NCI-H146 treated with DMSO at 0.1 percent for 48 hours (cell line): Measurements from ENCODE around the gene MARCHF9.
"Not testable (repeated sequence)": the region's sequence is repeated elsewhere in the genome, so short reads cannot be mapped to it uniquely, and the experiment has no call there.

Experiments
- DNase-seq: peaks from one replicate; lab custom pipeline; 2025; ENCODE audit not compliant: unreplicated experiment; lab: John Stamatoyannopoulos, UW

MARCHF9 gene, protein sequence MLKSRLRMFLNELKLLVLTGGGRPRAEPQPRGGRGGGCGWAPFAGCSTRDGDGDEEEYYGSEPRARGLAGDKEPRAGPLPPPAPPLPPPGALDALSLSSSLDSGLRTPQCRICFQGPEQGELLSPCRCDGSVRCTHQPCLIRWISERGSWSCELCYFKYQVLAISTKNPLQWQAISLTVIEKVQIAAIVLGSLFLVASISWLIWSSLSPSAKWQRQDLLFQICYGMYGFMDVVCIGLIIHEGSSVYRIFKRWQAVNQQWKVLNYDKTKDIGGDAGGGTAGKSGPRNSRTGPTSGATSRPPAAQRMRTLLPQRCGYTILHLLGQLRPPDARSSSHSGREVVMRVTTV

DNA sequence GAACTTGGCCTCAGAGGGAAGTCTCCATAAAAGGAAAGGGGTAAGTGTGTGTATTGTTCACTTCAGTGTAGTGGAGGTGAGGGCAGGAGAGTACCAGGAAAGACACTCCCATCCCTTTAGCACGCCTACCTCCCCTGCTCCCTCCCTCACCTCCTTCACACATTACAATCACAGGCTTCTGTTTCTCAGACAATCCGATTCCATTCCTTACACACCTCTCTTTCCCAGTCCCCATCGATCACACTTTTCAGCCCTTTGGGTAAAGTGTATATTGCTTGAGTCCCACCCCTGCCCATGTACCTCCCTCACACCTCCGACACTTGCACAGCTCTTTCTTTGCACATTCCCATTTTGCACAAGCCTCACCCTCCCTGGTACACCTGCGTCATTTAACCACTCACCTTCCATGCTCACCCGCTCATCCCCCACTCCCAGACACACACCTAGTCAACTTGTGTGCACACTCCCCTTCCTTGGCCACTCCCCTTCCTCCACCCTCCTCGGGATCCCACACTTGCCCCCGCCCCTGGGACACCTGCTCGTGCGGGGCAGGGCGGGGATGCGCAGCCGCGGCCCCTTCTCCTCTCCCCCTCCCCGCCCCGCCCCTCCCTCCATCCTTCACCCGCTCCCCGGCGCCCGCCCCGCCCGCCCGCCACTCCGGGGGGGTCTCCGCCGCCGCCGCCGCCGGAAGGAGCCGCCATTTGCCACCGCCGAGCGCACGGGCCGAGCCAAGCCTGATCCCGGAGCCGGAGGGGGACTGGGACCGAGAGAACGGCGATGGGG lies at the start of gene MARCHF9:
MARCHF9 (plus strand) TSS at position 693 of the 783 bp plus-strand sequence. CDS start 426 bp downstream, outside the sequence.
- peak; percentile 88 for DNase-seq

DNA sequence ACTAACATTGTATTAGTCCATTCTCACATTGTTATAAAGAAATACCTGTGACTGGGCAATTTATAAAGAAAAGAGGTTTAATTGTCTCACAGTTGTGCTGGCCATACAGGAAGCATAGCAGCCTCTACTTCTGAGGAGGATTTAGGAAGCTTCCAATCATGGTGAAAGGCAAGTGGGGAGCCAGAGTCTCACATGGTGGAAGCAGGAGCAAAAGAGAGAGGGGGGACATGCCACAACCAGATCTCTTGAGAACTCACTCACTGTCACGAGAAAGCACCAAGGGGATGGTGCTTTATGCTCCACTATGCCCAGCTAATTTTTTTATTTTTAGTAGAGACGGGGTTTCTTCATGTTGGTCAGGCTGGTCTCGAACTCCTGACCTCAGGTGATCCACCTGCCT lies 47.7 kb upstream of the MARCHF9 start:
- DNase-seq = no peak

DNA sequence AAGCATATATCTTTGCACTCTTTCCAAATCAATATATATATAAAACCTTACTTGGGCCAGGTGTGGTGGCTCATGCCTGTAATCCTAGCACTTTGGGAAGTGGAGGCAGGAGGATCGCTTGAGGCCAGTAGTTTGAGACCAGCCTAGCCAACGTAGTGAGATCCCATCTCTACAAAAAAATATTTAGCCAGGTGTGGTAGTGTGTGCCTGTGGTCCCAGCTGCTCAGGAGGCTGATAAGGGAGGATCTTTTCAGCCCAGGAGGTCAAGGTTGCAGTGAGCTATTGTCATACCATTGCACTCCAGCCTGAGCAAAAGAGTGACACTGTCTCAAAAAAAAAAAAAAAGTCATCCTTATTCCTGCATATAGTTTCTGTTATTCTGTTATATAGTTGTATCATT lies 46.6 kb upstream of the MARCHF9 start:
- DNase-seq = no peak

DNA sequence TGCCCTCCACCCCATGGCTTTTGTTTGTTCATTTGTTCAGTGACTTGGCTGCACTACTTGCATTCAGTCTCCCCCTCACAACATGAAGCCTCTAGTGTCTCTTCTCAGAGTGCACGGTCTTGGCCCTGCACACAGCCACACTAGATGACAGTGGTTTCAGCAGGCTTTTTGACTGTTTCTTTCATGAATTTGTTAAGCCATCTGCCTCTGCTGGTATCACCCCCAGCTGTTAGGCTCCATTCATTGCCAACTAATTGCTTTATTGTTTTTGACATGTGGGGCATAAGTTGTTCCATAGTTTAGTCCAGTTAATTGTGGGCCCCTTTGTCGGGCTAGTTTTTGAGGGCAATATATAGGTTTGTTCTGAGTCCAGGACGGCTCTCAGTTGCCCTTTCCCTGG lies 42.2 kb upstream of the MARCHF9 start:
- DNase-seq = no peak

DNA sequence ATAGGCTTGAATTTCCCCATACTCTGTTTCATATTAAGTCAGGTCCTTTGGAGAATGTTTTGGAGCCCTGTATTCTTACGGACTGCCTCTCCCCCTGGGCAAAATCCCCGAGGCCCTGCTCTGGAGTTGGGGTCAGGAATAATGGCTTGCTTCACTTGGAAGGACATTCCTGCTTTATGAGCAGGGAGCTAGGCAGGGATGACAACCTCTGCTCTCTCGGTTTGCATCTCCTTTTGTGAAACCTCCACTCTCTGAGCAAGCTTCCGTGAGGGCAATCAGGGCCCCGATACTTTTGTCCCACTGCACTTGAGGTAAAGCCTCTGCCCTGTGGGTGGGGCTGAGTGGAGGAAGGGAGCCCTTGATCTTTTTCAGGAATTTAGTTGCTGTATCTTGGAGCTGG lies 41.7 kb upstream of the MARCHF9 start:
- no peak for DNase-seq

DNA sequence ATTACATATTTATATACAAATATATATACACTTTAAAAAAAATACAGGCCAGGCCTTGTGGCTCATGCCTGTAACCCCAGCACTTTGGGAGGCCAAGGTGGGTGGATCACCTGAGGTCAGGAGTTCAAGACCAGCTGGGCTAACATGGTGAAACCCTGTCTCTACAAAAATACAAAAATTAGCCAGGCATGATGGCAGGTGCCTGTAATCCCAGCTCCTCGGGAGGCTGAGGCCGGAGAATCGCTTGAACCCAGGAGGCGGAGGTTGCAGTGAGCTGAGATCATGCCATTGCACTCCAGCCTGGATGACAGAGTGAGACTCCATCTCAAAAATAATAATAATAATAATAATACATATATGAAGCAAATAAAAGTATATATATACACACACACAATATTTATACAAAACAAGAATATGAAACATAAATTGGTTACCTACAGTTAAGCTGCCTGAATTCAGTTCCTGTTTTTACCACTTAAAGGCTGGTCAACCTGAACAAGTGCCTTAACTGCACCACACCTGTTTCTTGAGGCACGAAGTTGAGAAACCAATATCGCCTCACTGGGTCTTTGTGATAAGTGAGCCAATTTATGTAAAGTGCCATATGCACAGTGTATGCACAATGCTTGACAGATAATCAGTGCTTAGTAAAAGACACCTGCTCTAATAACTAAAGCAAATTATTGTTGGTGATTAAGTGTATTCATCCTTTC lies 39.7 kb upstream of the MARCHF9 start:
- not testable (repeated sequence) for DNase-seq

DNA sequence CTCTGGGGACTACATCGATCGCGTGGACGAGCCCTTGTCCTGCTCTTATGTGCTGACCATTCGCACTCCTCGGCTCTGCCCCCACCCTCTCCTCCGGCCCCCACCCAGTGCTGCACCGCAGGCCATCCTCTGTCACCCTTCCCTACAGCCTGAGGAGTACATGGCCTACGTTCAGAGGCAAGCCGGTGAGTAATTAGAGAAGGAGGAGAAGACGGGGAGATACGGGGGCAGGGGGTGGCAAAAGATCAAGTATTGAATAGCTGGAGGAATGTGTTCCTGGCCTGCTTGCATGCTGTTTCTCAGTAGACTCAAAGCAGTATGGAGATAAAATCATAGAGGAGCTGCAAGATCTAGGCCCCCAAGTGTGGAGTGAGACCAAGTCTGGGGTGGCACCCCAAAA lies 39.1 kb upstream of the MARCHF9 start:
- DNase-seq = no peak

DNA sequence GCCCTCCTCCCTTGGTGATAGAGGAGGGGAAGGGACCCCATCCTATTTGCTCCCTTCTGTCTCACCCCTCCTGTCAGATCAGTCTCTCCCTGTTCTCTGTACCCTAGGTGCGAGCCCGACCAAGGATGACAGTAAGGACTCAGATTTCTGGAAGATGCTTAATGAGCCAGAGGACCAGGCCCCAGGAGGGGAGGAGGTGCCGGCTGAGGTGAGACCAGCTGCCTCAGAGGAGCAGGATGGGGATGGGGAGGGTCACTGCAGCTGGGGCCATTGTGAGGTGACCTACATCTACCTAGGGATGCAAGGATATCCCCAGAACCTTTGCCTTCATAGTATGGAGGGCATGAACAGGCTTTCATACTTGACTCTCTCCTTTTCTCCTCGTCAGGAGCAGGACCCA lies 38.6 kb upstream of the MARCHF9 start:
- no peak for DNase-seq

DNA sequence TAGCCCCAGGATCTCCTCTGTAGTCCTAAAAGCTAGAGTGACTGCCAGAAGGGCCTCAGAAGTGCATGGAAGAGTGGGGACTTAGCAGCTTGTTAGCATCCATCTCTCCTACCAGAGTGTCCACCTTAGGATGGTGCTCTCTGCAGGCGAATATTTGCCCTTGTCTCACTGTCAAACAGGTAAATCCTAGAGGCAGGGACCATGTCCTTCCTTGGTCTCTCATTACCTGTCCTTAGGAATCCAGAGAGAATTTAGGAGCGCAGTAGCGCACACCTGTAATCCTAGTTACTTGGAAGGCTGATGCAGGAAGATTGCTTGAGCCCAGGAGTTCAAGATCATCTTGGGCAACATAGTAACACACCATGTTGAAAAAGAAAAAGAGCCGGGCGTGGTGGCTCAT lies 37.8 kb upstream of the MARCHF9 start:
- DNase-seq = no peak

DNA sequence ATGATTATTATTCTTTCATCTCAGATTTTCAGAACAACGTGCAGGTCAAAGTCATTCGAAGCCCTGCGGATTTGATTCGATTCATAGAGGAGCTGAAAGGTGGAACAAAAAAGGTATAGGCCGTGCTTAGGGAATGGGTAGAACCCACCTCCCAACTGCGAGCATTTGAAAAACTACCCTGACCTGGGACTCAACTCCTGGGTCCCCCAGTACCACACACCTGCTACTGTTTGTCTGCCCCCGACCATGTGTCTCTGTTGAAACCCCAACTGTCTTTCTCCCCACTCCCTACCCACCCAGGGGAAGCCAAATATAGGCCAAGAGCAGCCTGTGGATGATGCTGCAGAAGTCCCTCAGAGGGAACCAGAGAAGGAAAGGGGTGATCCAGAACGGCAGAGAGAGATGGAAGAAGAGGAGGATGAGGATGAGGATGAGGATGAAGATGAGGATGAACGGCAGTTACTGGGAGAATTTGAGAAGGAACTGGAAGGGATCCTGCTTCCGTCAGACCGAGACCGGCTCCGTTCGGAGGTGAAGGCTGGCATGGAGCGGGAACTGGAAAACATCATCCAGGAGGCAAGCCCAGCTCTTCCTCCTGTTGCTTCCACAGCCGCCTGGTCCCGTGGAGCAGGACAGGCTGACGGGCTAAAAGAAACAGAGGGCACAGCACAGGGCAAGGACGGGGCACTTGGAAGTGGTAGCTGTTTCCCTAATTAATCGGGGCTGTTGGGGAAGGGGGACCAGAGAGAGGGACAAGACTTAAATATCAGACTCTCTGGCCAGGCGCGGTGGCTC lies 36.9 kb upstream of the MARCHF9 start:
- DNase-seq = no peak

DNA sequence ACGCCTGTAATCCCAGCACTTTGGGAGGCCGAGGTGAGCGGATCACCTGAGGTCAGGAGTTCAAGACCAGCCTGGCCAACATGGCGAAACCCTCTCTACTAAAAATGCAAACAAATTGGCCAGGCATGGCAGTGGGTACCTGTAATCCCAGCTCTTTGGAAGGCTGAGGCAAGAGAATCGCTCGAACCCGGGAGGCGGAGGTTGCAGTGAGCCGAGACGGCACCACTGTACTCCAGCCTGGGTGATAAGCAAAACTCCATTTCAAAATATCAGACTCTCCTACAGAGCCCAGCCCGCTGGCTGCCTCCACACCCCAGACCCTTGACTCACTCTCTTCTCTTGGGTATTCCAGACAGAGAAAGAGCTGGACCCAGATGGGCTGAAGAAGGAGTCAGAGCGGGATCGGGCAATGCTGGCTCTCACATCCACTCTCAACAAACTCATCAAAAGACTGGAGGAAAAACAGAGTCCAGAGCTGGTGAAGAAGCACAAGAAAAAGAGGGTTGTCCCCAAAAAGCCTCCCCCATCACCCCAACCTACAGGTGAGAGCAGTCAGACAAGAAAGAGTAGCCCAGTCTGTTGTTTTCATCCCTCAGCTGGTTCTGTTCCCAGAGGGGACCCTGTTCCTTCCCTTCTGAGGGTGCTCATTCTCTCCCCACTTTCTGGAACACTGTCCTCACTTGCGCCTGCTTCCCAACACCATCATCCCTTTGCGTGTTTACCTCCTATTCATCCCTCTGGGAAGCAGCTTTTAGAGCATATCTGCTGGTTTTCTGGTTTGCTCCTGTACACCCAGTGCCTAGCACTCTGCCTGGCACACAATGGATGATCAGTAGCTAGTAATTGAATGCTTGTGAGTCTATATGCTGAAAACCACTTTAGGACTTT lies 36.0 kb upstream of the MARCHF9 start:
- DNase-seq = no peak

DNA sequence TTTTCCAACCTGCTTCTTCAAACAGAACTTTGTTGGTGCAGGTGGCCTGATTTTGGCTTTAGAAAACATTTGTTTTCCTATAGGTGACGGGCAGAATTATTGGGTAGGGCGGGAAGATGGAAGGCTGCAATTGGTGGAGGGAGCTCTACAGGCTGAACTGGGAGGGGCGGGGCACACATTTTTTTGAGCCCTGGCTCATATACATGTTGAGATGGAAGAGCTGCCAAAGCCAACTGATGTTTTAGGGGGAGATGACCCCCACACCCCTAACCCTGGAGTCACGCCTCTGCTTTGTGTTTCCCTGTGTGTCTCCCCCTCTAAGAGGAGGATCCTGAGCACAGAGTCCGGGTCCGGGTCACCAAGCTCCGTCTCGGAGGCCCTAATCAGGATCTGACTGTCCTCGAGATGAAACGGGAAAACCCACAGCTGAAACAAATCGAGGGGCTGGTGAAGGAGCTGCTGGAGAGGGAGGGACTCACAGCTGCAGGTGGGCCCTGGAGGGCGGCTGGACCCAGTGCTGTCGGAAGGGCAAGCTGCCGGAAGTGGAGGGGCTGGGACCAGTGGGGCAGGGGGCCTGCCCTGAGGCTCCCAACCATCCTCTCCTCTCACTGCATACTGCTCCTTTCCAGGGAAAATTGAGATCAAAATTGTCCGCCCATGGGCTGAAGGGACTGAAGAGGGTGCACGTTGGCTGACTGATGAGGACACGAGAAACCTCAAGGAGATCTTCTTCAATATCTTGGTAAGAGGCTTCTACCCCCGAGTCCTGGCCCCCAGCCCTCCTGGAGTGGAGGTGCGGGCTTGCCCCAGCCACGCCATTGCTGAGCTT lies 34.9 kb upstream of the MARCHF9 start:
- no peak for DNase-seq

DNA sequence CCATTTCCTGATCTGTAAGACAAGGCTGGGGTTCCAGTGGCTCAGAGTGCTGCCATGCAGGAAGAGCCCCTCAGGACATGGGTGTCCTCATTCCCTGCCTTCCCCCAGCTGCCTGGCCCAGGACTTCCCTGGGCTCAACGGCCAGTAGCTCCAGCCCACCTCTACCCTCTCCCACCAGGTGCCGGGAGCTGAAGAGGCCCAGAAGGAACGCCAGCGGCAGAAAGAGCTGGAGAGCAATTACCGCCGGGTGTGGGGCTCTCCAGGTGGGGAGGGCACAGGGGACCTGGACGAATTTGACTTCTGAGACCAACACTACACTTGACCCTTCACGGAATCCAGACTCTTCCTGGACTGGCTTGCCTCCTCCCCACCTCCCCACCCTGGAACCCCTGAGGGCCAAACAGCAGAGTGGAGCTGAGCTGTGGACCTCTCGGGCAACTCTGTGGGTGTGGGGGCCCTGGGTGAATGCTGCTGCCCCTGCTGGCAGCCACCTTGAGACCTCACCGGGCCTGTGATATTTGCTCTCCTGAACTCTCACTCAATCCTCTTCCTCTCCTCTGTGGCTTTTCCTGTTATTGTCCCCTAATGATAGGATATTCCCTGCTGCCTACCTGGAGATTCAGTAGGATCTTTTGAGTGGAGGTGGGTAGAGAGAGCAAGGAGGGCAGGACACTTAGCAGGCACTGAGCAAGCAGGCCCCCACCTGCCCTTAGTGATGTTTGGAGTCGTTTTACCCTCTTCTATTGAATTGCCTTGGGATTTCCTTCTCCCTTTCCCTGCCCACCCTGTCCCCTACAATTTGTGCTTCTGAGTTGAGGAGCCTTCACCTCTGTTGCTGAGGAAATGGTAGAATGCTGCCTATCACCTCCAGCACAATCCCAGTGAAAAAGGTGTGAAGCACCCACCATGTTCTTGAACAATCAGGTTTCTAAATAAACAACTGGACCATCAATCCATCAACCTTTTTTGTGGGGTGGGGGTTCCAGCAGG lies 34.0 kb upstream of the MARCHF9 start:
- DNase-seq = no peak

DNA sequence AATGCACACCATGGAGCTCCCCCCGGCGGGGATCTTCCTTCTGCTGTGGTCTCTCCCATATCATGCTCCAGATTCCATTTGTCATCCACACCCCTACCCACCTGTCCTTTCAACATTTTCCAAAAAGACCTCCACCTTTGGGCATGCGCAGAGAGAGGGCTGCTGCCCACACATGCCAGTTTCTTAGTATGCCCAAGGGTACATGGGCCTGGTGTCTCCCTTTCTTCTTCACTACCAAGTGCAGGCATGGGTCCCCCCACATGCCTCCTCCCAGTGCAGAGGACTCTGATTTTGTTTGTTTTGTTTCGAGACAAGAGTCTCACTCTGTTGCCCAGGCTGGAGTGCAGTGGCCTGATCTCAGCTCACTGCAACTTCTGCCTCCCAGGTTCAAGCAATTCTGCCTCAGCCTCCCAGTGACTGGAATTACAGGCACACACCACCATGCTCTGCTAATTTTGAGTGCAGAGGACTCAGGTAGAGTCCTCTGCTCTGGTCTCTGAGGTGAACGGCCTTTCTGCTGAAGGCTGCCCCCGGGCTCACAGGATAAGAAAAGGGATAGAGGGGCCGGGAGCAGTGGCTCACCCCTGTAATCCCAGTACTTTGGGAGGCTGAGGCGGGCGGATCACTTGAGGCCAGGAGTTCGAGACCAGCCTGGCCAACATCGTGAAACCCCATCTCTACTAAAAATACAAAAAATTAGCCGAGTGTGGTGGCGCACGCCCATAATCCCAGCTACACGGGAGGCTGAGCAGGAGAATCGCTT lies 32.9 kb upstream of the MARCHF9 start:
- DNase-seq = not testable (repeated sequence)

DNA sequence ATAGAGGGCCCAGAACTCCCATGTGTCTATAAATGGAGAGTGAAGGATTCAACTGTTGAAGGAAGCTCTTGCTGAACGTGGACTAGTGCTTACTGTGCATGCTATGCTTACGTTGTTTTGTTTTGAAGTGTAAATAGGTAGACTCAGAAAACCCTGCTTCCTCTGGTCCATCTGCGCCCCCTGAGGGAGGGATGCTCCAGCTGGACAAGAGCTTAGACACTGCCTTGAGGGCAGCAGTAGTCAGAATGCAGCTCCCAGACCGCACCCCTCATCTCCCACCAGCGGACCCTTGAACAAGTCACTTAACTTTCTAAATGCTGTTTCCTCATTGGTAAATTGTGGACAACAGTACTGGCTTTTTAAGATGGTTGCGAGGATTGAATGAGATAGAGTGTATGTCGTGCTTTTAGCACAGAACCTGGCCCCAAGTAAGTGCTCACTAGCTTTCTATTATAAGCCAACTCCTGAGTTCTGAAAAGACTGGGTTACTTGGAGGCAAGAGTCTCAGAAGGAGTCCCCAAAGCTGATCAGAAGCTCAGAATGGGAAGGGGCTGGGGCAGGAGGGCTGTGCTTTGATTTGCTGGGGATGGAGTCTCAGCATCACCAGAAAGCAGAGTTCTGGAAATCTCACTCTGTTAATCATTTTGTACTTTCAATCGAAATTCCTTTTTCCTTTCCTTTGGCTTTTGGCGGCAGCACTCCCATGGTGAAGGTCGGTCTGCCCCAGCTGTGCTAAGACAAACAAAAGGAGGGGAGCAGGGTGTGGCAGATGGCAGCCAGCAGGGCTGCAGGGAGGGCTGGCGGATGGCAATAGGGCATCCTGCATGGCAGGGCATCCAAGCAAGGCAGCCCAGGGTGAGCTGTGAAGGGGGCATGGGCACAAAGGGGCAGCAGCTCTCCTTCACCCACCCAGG lies 31.9 kb upstream of the MARCHF9 start:
- no peak for DNase-seq

DNA sequence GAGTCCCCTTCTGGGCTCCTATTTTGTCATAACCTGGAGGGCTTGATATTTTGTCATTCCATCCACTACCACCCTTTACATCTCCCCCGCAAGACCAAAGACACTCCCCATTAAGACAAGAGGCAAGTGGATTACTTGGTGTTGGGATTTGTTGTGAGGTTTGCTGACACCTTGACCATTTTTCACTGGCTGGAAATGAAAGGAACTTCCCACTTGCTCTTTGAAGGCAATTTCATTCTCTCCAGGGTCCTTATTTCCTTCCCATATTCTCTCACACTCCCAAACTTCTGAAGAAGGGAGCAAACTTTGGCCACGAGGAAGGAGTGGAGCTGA lies 31.3 kb upstream of the MARCHF9 start:
- no peak for DNase-seq
